ENCODE results near the gene AGER. TPM values are rescaled to one million over a fixed set of nuclear protein-coding genes. Genes with fewer than 3 reads are reported as not detected.
"Not testable (repeated sequence)": the region's sequence is repeated elsewhere in the genome, so short reads cannot be mapped to it uniquely, and the experiment has no call there.

The AGER gene
- total RNA-seq, 4 donors from 2014 or later = 1.1 to 9.0 (median 2.7) TPM

- Histone ChIP-seq H3K4me3 (no peak overlapping the region), H3K27ac (no peak overlapping the region), H3K4me1 (no peaks in the 10 kb centered on the region), H3K9me3 (no peaks in the 10 kb centered on the region), H3K36me3 (no peaks in the 10 kb centered on the region), H3K27me3 (no peaks in the 10 kb centered on the region)
- intact Hi-C loops (cut with DNase I; ENCODE audit: low total_unique reads) = no loop called here
- in situ Hi-C loops (cut with MboI; ENCODE audit: low pct_ligation_motif_present in 1 of 4, low pct_unique_long_range_greater_than_20kb in 1 of 4, low sequenced_read_pairs in 3 of 4) = no loop called here
- DNase-seq = no peak
- TF ChIP-seq CTCF (IDR thresholded peaks at IDR 0.05) = no peak
- 80% methylated on average over 12 of the region's 12 CpGs; no CpG with 5 or more reads in 1 of the 2 donors for WGBS, 2 donors (ENCODE audit: low coverage in 1 of 2)
Measured at GRCh38 chr6:32212076-32212760, 28.2 kb upstream of the AGER start.

GRCh38 chr6:32211432-32211831 lies 27.4 kb upstream of the AGER start:
- DNase-seq; intact Hi-C loops (cut with DNase I; ENCODE audit: low total_unique reads); H3K36me3 ChIP-seq; H3K9me3 ChIP-seq; H3K4me1 ChIP-seq; H3K27ac ChIP-seq; in situ Hi-C loops (cut with MboI; ENCODE audit: low pct_ligation_motif_present in 1 of 4, low pct_unique_long_range_greater_than_20kb in 1 of 4, low sequenced_read_pairs in 3 of 4); H3K27me3 ChIP-seq; H3K4me3 ChIP-seq: not testable (repeated sequence)
- 72 to 86% methylated on average over 2 to 4 of the region's 4 CpGs for WGBS, 2 donors (ENCODE audit: low coverage in 1 of 2)

GRCh38 chr6:32210191-32210601 lies 26.1 kb upstream of the AGER start:
- no peaks in the 10 kb centered on the region for H3K36me3 ChIP-seq
- intact Hi-C loops (cut with DNase I; ENCODE audit: low total_unique reads) = no loop called here
- no peaks in the 10 kb centered on the region for H3K27me3 ChIP-seq
- no peaks in the 10 kb centered on the region for H3K4me1 ChIP-seq
- TF ChIP-seq POLR2AphosphoS5 (IDR thresholded peaks at IDR 0.05) = no peak
- TF ChIP-seq CTCF (IDR thresholded peaks at IDR 0.05) = no peak
- no peak for TF ChIP-seq POLR2A (IDR thresholded peaks at IDR 0.05)
- no peak for TF ChIP-seq EP300 (IDR thresholded peaks at IDR 0.05; ENCODE audit: low read depth)
- no peak for DNase-seq
- H3K9me3 ChIP-seq = no peaks in the 10 kb centered on the region
- in situ Hi-C loops (cut with MboI; ENCODE audit: low pct_ligation_motif_present in 1 of 4, low pct_unique_long_range_greater_than_20kb in 1 of 4, low sequenced_read_pairs in 3 of 4) = no loop called here
- no peak overlapping the region for H3K27ac ChIP-seq
- 87 to 88% methylated on average over 2 to 5 of the region's 5 CpGs for WGBS, 2 donors (ENCODE audit: low coverage in 1 of 2)
- no peak overlapping the region for H3K4me3 ChIP-seq

GRCh38 chr6:32208996-32209395 lies 24.9 kb upstream of the AGER start:
- no peak overlapping the region for H3K27ac ChIP-seq
- in situ Hi-C loops (cut with MboI; ENCODE audit: low pct_ligation_motif_present in 1 of 4, low pct_unique_long_range_greater_than_20kb in 1 of 4, low sequenced_read_pairs in 3 of 4) (no loop called here), intact Hi-C loops (cut with DNase I; ENCODE audit: low total_unique reads) (no loop called here)
- H3K9me3 ChIP-seq = no peaks in the 10 kb centered on the region
- no peaks in the 10 kb centered on the region for H3K27me3 ChIP-seq
- H3K4me3 ChIP-seq = no peak overlapping the region
- no peak for TF ChIP-seq POLR2AphosphoS5 (IDR thresholded peaks at IDR 0.05)
- no peak for TF ChIP-seq CTCF (IDR thresholded peaks at IDR 0.05)
- TF ChIP-seq EP300 (IDR thresholded peaks at IDR 0.05; ENCODE audit: low read depth) = no peak
- TF ChIP-seq POLR2A (IDR thresholded peaks at IDR 0.05) = no peak
- no peaks in the 10 kb centered on the region for H3K36me3 ChIP-seq
- 79 to 100% methylated on average over 1 of the region's 1 CpG for WGBS, 2 donors (ENCODE audit: low coverage in 1 of 2)
- H3K4me1 ChIP-seq = no peaks in the 10 kb centered on the region
- DNase-seq = no peak

GRCh38 chr6:32204268-32204715 lies 20.2 kb upstream of the AGER start:
- H3K4me1 ChIP-seq = no peaks in the 10 kb centered on the region
- H3K9me3 ChIP-seq = no peaks in the 10 kb centered on the region
- H3K27ac ChIP-seq = no peak overlapping the region
- no peak overlapping the region for H3K4me3 ChIP-seq
- no peaks in the 10 kb centered on the region for H3K36me3 ChIP-seq
- TF ChIP-seq CTCF (IDR thresholded peaks at IDR 0.05) = no peak
- TF ChIP-seq EP300 (IDR thresholded peaks at IDR 0.05; ENCODE audit: low read depth) = no peak
- TF ChIP-seq POLR2A (IDR thresholded peaks at IDR 0.05) = no peak
- no peak for TF ChIP-seq POLR2AphosphoS5 (IDR thresholded peaks at IDR 0.05)
- no peak for DNase-seq
- WGBS, 2 donors (ENCODE audit: low coverage in 1 of 2) = 87 to 100% methylated on average over 1 to 3 of the region's 3 CpGs
- no peaks in the 10 kb centered on the region for H3K27me3 ChIP-seq
- intact Hi-C loops (cut with DNase I; ENCODE audit: low total_unique reads) (no loop called here), in situ Hi-C loops (cut with MboI; ENCODE audit: low pct_ligation_motif_present in 1 of 4, low pct_unique_long_range_greater_than_20kb in 1 of 4, low sequenced_read_pairs in 3 of 4) (no loop called here)
